CD4-positive, alpha-beta T cell treated with Interleukin-17A for 1 hour (primary cell): ENCODE measurements around the gene FGF14.

Experiments
- DNase-seq: peaks from one replicate; pipeline ENCODE4 v3.0.0-alpha.2; 2020

FGF14 gene

DNA sequence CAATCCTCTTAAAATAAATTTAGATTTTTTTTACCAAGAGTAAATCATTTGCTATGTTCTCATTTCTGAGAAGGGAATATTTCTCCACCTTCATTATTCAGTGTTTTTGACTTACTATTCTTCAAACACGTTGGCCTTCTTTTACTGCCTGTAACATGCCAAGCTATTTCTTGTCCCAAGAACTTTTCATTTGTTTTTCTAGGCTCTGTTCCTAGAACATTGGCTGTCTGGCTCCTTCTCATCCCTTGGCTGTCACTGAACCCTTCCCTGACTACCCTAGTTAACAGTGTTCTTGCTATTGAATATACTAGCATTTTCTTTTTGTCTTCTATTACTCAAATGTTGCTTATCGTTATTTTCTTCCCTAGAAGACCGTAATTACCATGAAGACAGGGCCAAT is 701.2 kb downstream of the FGF14 start:
- DNase-seq = no peak

DNA sequence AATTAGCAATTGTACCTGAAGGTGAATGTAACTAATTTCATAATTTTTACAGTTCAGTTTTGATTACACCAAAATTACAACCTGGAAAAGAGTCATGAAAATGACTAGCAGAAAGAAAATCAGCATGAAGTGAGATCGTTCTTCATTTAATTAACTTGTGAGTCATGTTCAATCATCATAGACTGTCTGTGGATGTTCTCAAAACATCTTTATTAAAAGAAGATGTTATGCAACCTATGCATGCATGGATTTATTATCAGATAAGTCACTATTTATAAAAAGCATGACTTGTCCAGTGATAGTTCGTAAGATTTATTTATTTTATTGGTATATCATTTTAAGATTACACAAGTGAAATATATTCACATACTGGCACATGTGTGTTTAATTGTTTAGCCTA is 703.4 kb downstream of the FGF14 start:
- DNase-seq = no peak

- no peak for DNase-seq
Observed at GRCh38 chr13:101697745-101698144, 704.1 kb downstream of the FGF14 start.

- DNase-seq = no peak
Observed at GRCh38 chr13:101695870-101696516, 705.9 kb downstream of the FGF14 start.

- no peak for DNase-seq
Observed at GRCh38 chr13:101691341-101691860, 710.4 kb downstream of the FGF14 start.

DNA sequence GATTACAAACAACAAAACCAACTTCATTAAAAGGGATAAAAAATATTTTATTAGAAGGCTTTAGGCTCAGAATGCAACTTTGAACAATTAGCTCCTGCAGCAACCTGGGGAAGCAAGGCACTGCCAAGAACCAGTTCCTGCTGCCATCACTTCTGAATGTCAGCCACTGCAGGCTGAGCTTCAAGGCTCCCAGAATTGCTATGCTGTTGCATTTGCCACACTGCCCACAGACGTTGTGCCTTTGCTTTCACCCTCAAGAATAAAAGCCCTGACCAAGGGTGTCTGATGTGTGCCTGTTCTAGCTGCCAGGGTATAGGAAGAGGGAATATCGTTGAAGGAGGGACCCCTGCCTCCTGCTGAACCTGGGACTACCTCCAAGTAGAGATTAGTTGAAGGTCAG is 711.0 kb downstream of the FGF14 start:
- DNase-seq = no peak

GRCh38 chr13:101686003-101686402 is 715.8 kb downstream of the FGF14 start:
- DNase-seq = no peak

- DNase-seq = no peak
Observed at GRCh38 chr13:101681834-101682233, 720.0 kb downstream of the FGF14 start.

- DNase-seq = no peak
Observed at GRCh38 chr13:101673360-101674105, 728.3 kb downstream of the FGF14 start.

- no peak for DNase-seq
Observed at GRCh38 chr13:101661839-101662238, 740.0 kb downstream of the FGF14 start.
